ENCODE results near the gene TNFSF15. TPM values are rescaled to one million over a fixed set of nuclear protein-coding genes. Genes with fewer than 3 reads are reported as not detected.
A peak's percentile ranks its signal among the peaks of the same experiment; 100 is the strongest.

Gene TNFSF15
- total and polyA plus RNA-seq, 5 donors from 2014 or later: not detected

DNA sequence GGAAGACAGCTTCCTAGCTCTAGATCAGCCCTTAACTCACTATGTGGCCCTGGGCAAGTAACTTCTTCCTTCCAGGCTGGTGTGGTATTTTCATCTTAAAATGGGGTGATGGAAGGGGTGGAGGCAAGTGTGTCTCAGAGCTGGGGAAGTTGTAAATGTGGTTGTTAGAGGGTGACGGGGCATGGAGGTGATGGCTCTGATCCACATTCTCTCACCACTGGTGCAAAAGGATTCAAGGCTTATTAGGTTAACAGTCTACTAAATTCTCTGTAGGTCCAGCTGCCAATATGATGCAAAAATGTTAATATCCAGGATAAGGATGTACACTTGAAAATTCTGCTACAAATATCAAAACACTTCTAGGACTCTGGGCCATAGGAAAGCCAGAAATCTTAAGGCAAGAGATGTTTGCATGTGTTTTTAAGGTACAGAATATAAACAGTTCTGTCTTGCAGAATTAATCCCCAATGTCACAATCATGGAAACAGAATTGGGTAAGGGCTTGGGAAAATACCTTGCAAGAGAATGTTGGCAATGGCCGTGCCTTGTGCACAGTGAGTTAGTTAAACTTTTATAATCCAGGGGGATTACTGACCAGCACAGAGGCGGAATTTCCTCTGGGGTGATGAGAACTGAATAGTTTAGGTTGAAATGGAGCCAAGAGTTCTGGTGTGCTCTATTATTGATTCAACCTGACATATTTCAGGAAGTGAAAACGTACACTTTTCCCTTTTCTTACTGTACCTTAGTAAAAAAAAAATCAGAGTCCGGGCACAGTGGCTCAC is 19.8 kb downstream of the TNFSF15 start:
- H3K27me3 Mint-ChIP-seq: peaks cover 13% of the 10 kb centered on the region
- Histone ChIP-seq H3K4me3 (ENCODE audit: low read depth, low read length) (no peak overlapping the region), H3K27ac (ENCODE audit: insufficient read depth, low read length, poor library complexity, severe bottlenecking) (no peak overlapping the region), H3K4me1 (ENCODE audit: control insufficient read depth, insufficient read depth, low read length, poor library complexity, severe bottlenecking) (no peaks in the 10 kb centered on the region), H3K9me3 (ENCODE audit: control insufficient read depth in 2 of 2, low read length in 2 of 2) (no peaks in the 10 kb centered on the region), H3K36me3 (ENCODE audit: control insufficient read depth, insufficient read depth, low read length) (no peaks in the 10 kb centered on the region), H3K27me3 (ENCODE audit: control insufficient read depth, insufficient read depth, low read length) (no peaks in the 10 kb centered on the region)
- DNase-seq: no peak
- peak overlapping the region in 1 of 3 donors; percentile 8 for H3K27ac Mint-ChIP-seq
- H3K4me1 Mint-ChIP-seq: peaks cover 0 to 1% (median 0%) of the 10 kb centered on the region in 4 donors
- H3K36me3 Mint-ChIP-seq: peaks cover 3% of the 10 kb centered on the region
- H3K4me3 Mint-ChIP-seq: no peak overlapping the region
- ATAC-seq (ENCODE audit: low read depth in 2 of 2): no peak
- H3K9me3 Mint-ChIP-seq: peaks cover 0 to 1% (median 0%) of the 10 kb centered on the region in 7 donors

DNA sequence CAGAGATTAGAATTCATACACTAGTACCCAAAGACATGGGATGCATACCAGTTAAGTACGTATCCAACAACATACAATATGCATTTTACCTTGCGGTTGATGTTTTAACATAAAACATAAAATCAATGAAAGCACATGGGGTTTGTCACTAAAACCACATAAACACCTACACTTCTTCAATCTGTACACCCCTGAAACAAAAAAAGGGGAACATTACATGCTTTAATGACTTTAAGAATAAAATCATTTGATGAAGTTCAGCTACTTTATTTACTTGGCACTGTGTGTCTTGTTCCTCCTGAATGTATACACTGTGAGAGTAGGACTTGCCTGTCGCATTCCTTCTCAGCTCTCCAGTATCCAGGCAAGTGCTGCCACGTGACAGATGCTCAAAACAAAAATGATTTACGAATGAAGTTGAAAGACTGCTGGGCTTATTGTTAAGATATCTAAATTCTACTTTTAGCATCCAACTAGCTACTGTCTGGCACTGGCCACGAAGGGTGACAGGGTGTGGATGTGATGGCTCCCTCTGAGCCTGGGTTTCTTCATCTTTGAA is 21.0 kb downstream of the TNFSF15 start:
- Histone ChIP-seq H3K27ac (ENCODE audit: insufficient read depth, low read length, poor library complexity, severe bottlenecking) (no peak overlapping the region), H3K27me3 (ENCODE audit: control insufficient read depth, insufficient read depth, low read length) (no peaks in the 10 kb centered on the region), H3K4me3 (ENCODE audit: low read depth, low read length) (no peak overlapping the region), H3K4me1 (ENCODE audit: control insufficient read depth, insufficient read depth, low read length, poor library complexity, severe bottlenecking) (no peaks in the 10 kb centered on the region), H3K9me3 (ENCODE audit: control insufficient read depth in 2 of 2, low read length in 2 of 2) (no peaks in the 10 kb centered on the region), H3K36me3 (ENCODE audit: control insufficient read depth, insufficient read depth, low read length) (no peaks in the 10 kb centered on the region)
- H3K27ac Mint-ChIP-seq: no peak overlapping the region
- peaks cover 0 to 2% (median 0%) of the 10 kb centered on the region in 4 donors for H3K4me1 Mint-ChIP-seq
- H3K4me3 Mint-ChIP-seq: no peak overlapping the region
- DNase-seq (no peak), ATAC-seq (ENCODE audit: low read depth in 2 of 2) (no peak)
- H3K9me3 Mint-ChIP-seq: peaks cover 0 to 1% (median 0%) of the 10 kb centered on the region in 7 donors
- peaks cover 3% of the 10 kb centered on the region for H3K36me3 Mint-ChIP-seq
- peaks cover 13% of the 10 kb centered on the region for H3K27me3 Mint-ChIP-seq

DNA sequence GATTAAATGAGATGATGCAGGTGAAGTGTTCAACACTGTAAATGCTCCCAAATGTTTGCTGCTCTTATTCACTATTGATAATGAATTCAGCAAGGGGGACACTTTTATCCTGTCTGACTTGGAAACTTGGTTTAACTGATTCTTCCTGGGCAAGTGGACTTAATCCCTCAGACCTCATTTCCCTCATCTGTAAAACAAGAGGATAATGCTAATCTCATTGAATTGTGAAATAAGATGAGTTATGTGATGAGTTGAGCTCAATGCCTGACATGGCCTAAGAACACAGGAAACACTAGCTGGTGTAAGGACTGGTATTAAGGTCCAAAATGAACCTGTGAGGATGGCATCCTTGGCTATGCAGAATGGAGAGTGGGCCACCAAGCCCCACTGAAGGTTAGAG is 23.3 kb downstream of the TNFSF15 start:
- H3K4me3 ChIP-seq (ENCODE audit: low read depth, low read length): no peak overlapping the region
- no peak overlapping the region for H3K27ac Mint-ChIP-seq
- peaks cover 3% of the 10 kb centered on the region for H3K36me3 Mint-ChIP-seq
- H3K4me1 Mint-ChIP-seq: peaks cover 0 to 4% (median 2%) of the 10 kb centered on the region in 4 donors
- no peaks in the 10 kb centered on the region for H3K9me3 ChIP-seq (ENCODE audit: control insufficient read depth in 2 of 2, low read length in 2 of 2)
- no peak overlapping the region for H3K27ac ChIP-seq (ENCODE audit: insufficient read depth, low read length, poor library complexity, severe bottlenecking)
- ATAC-seq (ENCODE audit: low read depth in 2 of 2): no peak
- H3K27me3 Mint-ChIP-seq: peaks cover 18% of the 10 kb centered on the region
- H3K4me3 Mint-ChIP-seq: no peak overlapping the region
- no peak for DNase-seq
- H3K9me3 Mint-ChIP-seq: peaks cover 0 to 4% (median 0%) of the 10 kb centered on the region in 7 donors
- no peaks in the 10 kb centered on the region for H3K4me1 ChIP-seq (ENCODE audit: control insufficient read depth, insufficient read depth, low read length, poor library complexity, severe bottlenecking)
- no peaks in the 10 kb centered on the region for H3K36me3 ChIP-seq (ENCODE audit: control insufficient read depth, insufficient read depth, low read length)
- H3K27me3 ChIP-seq (ENCODE audit: control insufficient read depth, insufficient read depth, low read length): peaks cover 10% of the 10 kb centered on the region

DNA sequence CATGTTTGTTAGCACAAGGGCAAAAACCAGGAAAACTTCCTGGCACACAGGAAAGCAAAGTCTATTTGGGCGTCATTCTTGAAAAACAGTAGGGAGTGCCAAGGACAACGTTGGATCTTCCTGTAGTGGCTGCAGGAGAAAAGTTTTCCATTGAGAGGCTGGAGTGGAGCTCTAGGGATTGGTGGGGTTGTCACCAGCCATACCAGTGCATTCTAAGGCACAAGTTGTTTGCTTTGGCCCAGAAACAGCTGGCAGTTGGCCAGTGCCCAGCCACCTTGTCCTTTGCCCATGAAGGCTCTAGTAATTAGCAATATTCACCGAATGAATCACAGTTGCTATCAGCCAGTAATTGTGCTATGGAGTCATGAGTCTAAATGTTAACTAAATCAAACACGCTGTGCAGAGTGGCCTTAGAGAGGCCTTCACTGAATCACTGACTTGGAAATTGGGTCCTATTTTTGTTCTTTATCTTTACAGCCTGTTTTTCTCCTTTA is 26.4 kb downstream of the TNFSF15 start:
- H3K27ac ChIP-seq (ENCODE audit: insufficient read depth, low read length, poor library complexity, severe bottlenecking): no peak overlapping the region
- H3K4me3 ChIP-seq (ENCODE audit: low read depth, low read length): no peak overlapping the region
- no peaks in the 10 kb centered on the region for H3K4me1 ChIP-seq (ENCODE audit: control insufficient read depth, insufficient read depth, low read length, poor library complexity, severe bottlenecking)
- peaks cover 3% of the 10 kb centered on the region for H3K36me3 Mint-ChIP-seq
- H3K4me1 Mint-ChIP-seq: peaks cover 0 to 24% (median 7%) of the 10 kb centered on the region in 4 donors
- ATAC-seq (ENCODE audit: low read depth in 2 of 2) (no peak), DNase-seq (no peak)
- no peaks in the 10 kb centered on the region for H3K36me3 ChIP-seq (ENCODE audit: control insufficient read depth, insufficient read depth, low read length)
- peaks cover 0 to 6% (median 0%) of the 10 kb centered on the region in 7 donors for H3K9me3 Mint-ChIP-seq
- H3K27me3 ChIP-seq (ENCODE audit: control insufficient read depth, insufficient read depth, low read length): peaks cover 15% of the 10 kb centered on the region
- H3K4me3 Mint-ChIP-seq: no peak overlapping the region
- peaks cover 16% of the 10 kb centered on the region for H3K27me3 Mint-ChIP-seq
- no peak overlapping the region for H3K27ac Mint-ChIP-seq
- H3K9me3 ChIP-seq (ENCODE audit: control insufficient read depth in 2 of 2, low read length in 2 of 2): no peaks in the 10 kb centered on the region

DNA sequence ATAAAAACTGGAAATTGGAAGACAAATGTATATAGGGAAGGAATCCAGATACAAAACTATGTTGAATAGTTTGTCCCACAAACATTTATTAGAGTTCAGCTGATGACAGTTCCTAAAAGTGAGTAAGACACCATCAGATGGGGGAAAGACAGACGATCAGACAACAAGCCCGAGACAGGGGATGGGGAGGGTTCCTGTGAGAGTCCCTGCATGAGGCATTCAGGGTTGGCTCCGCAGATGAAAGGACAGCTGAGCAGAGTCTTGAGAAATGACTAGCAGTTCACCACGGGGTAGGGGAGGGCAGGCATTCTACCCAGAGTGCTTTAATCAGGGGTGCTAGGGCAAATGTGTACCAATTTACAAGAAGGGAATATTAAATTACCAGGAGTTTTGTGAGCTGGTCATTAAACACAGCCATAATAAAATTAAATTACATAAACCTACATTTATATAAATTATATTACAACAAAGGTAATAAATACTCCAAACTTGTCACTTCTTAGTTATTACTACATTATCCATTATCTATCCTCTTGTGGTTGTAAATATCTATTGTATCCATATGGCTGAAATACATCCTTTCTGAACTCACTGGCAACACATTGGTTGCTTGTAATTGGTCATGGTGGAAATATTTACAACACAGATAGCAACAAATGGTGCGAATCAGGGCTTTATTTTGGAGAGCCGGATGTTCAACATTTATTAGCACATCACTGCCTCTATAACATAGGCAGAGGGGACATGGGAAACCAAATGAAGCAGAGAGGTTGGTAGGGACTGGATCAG is 27.8 kb downstream of the TNFSF15 start:
- H3K27ac ChIP-seq (ENCODE audit: insufficient read depth, low read length, poor library complexity, severe bottlenecking): no peak overlapping the region
- H3K4me3 Mint-ChIP-seq: no peak overlapping the region
- no peaks in the 10 kb centered on the region for H3K4me1 ChIP-seq (ENCODE audit: control insufficient read depth, insufficient read depth, low read length, poor library complexity, severe bottlenecking)
- peak; percentile 82 to 87 for ATAC-seq (ENCODE audit: low read depth in 2 of 2)
- H3K4me3 ChIP-seq (ENCODE audit: low read depth, low read length): no peak overlapping the region
- H3K27me3 ChIP-seq (ENCODE audit: control insufficient read depth, insufficient read depth, low read length): peaks cover 16% of the 10 kb centered on the region
- peaks cover 13% of the 10 kb centered on the region for H3K27me3 Mint-ChIP-seq
- peaks cover 0 to 24% (median 7%) of the 10 kb centered on the region in 4 donors for H3K4me1 Mint-ChIP-seq
- peaks cover 3% of the 10 kb centered on the region for H3K36me3 Mint-ChIP-seq
- H3K27ac Mint-ChIP-seq: no peak overlapping the region
- H3K9me3 ChIP-seq (ENCODE audit: control insufficient read depth in 2 of 2, low read length in 2 of 2): no peaks in the 10 kb centered on the region
- peaks cover 0 to 6% (median 0%) of the 10 kb centered on the region in 7 donors for H3K9me3 Mint-ChIP-seq
- H3K36me3 ChIP-seq (ENCODE audit: control insufficient read depth, insufficient read depth, low read length): no peaks in the 10 kb centered on the region
- peak in 2 of 3 donors; percentile 6 to 47 for DNase-seq

DNA sequence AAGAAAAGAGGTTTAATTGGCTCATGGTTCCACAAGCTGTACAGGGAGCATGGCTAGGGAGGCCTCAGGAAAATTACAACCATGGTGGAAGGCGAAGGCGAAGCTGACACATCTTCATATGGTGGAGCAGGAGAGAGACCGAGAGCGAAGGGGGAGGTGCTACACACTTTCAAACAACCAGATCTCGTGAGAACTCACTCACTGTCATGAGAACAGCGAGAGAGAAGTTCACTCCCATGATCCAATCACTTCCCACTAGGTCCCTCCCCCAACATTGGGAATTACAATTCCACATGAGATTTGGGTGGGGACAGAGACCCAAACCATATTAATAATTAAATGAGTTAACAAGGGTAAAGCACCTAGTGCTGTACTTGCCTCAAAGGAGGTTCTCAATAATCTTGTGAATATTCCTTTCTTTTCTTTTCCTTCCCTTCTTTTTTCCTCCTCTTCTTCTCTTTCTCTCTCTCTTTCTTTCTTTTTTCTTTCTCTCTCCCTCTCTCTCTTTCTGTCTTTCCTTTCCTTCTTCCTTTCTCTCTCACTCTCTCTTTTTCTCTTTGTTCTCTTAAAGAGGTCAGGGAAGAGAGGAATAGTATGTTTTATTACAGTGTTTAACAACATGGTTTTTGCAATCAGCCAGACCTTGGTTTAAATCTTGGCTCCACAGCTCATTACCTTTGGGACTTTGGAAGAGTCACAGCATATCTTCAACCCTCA is 29.0 kb downstream of the TNFSF15 start:
- peaks cover 16% of the 10 kb centered on the region for H3K27me3 ChIP-seq (ENCODE audit: control insufficient read depth, insufficient read depth, low read length)
- Mint-ChIP-seq H3K36me3 (peaks cover 3% of the 10 kb centered on the region), H3K27ac (peak overlapping the region in 1 of 3 donors; percentile 61), H3K27me3 (peaks cover 13% of the 10 kb centered on the region), H3K4me3 (no peak overlapping the region), H3K4me1 (peaks cover 0 to 24% (median 7%) of the 10 kb centered on the region in 4 donors), H3K9me3 (peaks cover 0 to 6% (median 0%) of the 10 kb centered on the region in 7 donors)
- DNase-seq (no peak), ATAC-seq (ENCODE audit: low read depth in 2 of 2) (no peak)
- no peaks in the 10 kb centered on the region for H3K36me3 ChIP-seq (ENCODE audit: control insufficient read depth, insufficient read depth, low read length)
- no peak overlapping the region for H3K4me3 ChIP-seq (ENCODE audit: low read depth, low read length)
- no peaks in the 10 kb centered on the region for H3K9me3 ChIP-seq (ENCODE audit: control insufficient read depth in 2 of 2, low read length in 2 of 2)
- no peak overlapping the region for H3K27ac ChIP-seq (ENCODE audit: insufficient read depth, low read length, poor library complexity, severe bottlenecking)
- no peaks in the 10 kb centered on the region for H3K4me1 ChIP-seq (ENCODE audit: control insufficient read depth, insufficient read depth, low read length, poor library complexity, severe bottlenecking)

DNA sequence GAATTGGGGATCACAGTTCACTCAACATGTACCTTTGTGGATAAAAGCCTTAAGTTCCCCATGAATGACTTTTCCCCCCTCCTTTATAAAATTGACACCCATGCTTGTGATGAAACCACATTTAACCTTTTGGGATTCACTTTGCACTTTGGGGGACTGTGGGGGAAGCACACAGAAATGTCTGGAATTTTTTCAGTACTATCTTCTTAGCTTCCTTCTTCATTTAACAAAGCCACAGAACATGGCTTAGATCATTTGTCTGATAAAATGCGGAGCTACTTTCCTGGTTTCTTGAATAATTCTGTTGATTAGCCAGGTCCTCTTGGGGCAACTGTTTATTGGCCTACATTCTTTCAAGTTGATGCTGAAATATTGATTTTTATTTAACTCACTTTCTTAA is 29.9 kb downstream of the TNFSF15 start:
- peaks cover 15% of the 10 kb centered on the region for H3K27me3 Mint-ChIP-seq
- no peaks in the 10 kb centered on the region for H3K36me3 Mint-ChIP-seq
- H3K9me3 Mint-ChIP-seq: peaks cover 0 to 6% (median 0%) of the 10 kb centered on the region in 7 donors
- Histone ChIP-seq H3K4me3 (ENCODE audit: low read depth, low read length) (no peak overlapping the region), H3K27me3 (ENCODE audit: control insufficient read depth, insufficient read depth, low read length) (peaks cover 16% of the 10 kb centered on the region), H3K9me3 (ENCODE audit: control insufficient read depth in 2 of 2, low read length in 2 of 2) (no peaks in the 10 kb centered on the region), H3K36me3 (ENCODE audit: control insufficient read depth, insufficient read depth, low read length) (no peaks in the 10 kb centered on the region), H3K4me1 (ENCODE audit: control insufficient read depth, insufficient read depth, low read length, poor library complexity, severe bottlenecking) (no peaks in the 10 kb centered on the region), H3K27ac (ENCODE audit: insufficient read depth, low read length, poor library complexity, severe bottlenecking) (no peak overlapping the region)
- H3K4me1 Mint-ChIP-seq: peaks cover 0 to 24% (median 6%) of the 10 kb centered on the region in 4 donors
- ATAC-seq (ENCODE audit: low read depth in 2 of 2): no peak
- H3K4me3 Mint-ChIP-seq: no peak overlapping the region
- DNase-seq: no peak
- H3K27ac Mint-ChIP-seq: no peak overlapping the region
